CD4-positive, alpha-beta T cell (primary cell): ENCODE measurements around the gene MYO7B. TPM values are rescaled to one million over a fixed set of nuclear protein-coding genes. Genes with fewer than 3 reads are reported as not detected.

Experiments used
- ATAC-seq: fragments of 200-7000 bp; cut with Tn5 transposase; one replicate; pipeline ENCODE4 v1.10.0; 2022; ENCODE audit warnings: mild to moderate bottlenecking; ENCODE audit not compliant: poor library complexity
- CTCF ChIA-PET: fragments of 350-600 bp; sonication (Branson Sonifier 250); formaldehyde crosslinking; loops from one replicate; lab custom pipeline; 2021; ENCODE audit warnings: antibody characterized with exemption, inconsistent platforms; lab: Charles Lee
- POLR2A ChIA-PET: fragments of 350-600 bp; sonication (Branson Sonifier 250); formaldehyde crosslinking; loops from one replicate; lab custom pipeline; 2021; ENCODE audit warnings: antibody characterized with exemption, inconsistent platforms; lab: Charles Lee
- DNase-seq, 14 experiments: peaks; one replicate each; pipeline ENCODE4 v3.0.0-alpha.2; 2013 to 2020; ENCODE audit warnings: mixed read lengths in 2 of 14
- H3K27ac ChIP-seq, 2 donors: one replicate each; pipeline versions ENCODE4 v1.5.1 to v1.7.0; 2013; ENCODE audit warnings: low read length in 2 of 2, low read depth in 1 of 2, mild to moderate bottlenecking in 1 of 2
- H3K27me3 ChIP-seq, 2 experiments: 1 replicate in 1 of 2; 2 replicates in 1 of 2; pipeline versions ENCODE4 v1.6.1 to v1.7.0; 2013; ENCODE audit warnings: low read length in 2 of 2, control low read depth in 1 of 2, mild to moderate bottlenecking in 1 of 2, moderate library complexity in 1 of 2; ENCODE audit not compliant: insufficient read depth in 2 of 2, control insufficient read depth in 1 of 2
- H3K36me3 ChIP-seq: one replicate; pipeline ENCODE4 v1.6.1; 2013; ENCODE audit warnings: low read length, control low read depth; ENCODE audit not compliant: insufficient read depth
- H3K4me1 ChIP-seq: one replicate; pipeline ENCODE4 v1.6.1; 2013; ENCODE audit warnings: low read length, control low read depth; ENCODE audit not compliant: insufficient read depth
- H3K4me3 ChIP-seq: one replicate; pipeline ENCODE4 v1.5.1; 2013; ENCODE audit warnings: mild to moderate bottlenecking, low read length, moderate library complexity
- H3K9me3 ChIP-seq, 2 experiments: 1 replicate in 1 of 2; 2 replicates in 1 of 2; pipeline versions ENCODE4 v1.6.1 to v1.7.0; 2013; ENCODE audit warnings: low read length in 2 of 2, mild to moderate bottlenecking in 2 of 2, control low read depth in 1 of 2, moderate library complexity in 1 of 2; ENCODE audit not compliant: control insufficient read depth in 1 of 2, insufficient read depth in 1 of 2
- H3K27ac Mint-ChIP-seq: one replicate; pipeline ENCODE4 v1.8.0; 2020; ENCODE audit warnings: mixed read lengths
- H3K27me3 Mint-ChIP-seq: one replicate; pipeline ENCODE4 v1.8.0; 2021; ENCODE audit warnings: mixed read lengths
- H3K36me3 Mint-ChIP-seq: one replicate; pipeline ENCODE4 v1.8.0; 2021; ENCODE audit warnings: low read depth, mixed read lengths
- H3K4me1 Mint-ChIP-seq: one replicate; pipeline ENCODE4 v1.8.0; 2021; ENCODE audit warnings: low read depth, mixed read lengths
- H3K4me3 Mint-ChIP-seq: one replicate; pipeline ENCODE4 v1.8.0; 2020; ENCODE audit warnings: mild to moderate bottlenecking, mixed read lengths
- H3K9me3 Mint-ChIP-seq: one replicate; pipeline ENCODE4 v1.8.0; 2020; ENCODE audit warnings: mixed read lengths
- intact Hi-C, 2 experiments: fragments of 100-400 bp; cut with DNase I in 1 of 2; cut with micrococcal nuclease in 1 of 2; formaldehyde crosslinking; loops; one replicate each; pipeline versions ENCODE4 v1.15.1 to v1.9.0; 2023 to 2025; cut with DNase I, micrococcal nuclease
- total RNA-seq, 174 experiments: library from RNA in 2 of 174; stranded (reverse) in 2 of 174; gene quantifications; one replicate each; pipeline ENCODE4 v1.2.3 and lab custom pipeline; 2021 to 2026
- TF ChIP-seq, protein P1 (sequence below): fragments of 200-600 bp; IDR thresholded peaks from one replicate; pipeline ENCODE4 v1.8.0; 2022; ENCODE audit warnings: antibody characterized with exemption, mild to moderate bottlenecking

Gene MYO7B
- total RNA-seq, 2 experiments from 2014 or later, result 0.05 to 0.14 TPM

DNA sequence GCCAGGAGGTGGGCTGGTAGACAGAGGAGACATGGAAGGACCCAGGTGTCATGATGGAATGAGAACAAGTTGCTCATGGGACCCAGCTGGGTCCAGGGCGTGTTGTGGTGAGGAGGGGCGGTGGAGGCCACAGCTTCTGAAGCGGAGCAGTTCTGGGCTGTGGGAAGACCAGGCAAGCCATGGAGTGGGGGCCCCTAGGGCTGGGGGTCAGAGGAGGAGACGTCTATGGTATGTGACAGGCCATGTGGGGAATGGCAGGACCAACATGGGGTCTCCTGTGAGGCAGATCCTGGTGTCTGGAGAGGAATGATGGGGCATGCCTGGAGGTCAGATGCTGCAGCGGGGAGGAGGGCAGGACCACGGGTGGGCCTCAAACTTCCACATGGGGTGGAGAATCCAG lies 16.9 kb downstream of the MYO7B start:
- Histone ChIP-seq H3K27ac (no peak overlapping the region), H3K27me3 (no peaks in the 10 kb centered on the region), H3K36me3 (no peaks in the 10 kb centered on the region), H3K9me3 (peaks cover 0 to 12% of the 10 kb centered on the region in 2 experiments), H3K4me1 (no peaks in the 10 kb centered on the region), H3K4me3 (no peak overlapping the region)
- ChIA-PET POLR2A (interaction anchor here (0.6 kb wide), 1 partner anchor 538 kb away, joined by 4 read pairs; the partner anchor contains the start of gene UGGT1), CTCF (no interaction called here)
- H3K4me1 Mint-ChIP-seq, result no peaks in the 10 kb centered on the region
- TF ChIP-seq, protein P1, sequence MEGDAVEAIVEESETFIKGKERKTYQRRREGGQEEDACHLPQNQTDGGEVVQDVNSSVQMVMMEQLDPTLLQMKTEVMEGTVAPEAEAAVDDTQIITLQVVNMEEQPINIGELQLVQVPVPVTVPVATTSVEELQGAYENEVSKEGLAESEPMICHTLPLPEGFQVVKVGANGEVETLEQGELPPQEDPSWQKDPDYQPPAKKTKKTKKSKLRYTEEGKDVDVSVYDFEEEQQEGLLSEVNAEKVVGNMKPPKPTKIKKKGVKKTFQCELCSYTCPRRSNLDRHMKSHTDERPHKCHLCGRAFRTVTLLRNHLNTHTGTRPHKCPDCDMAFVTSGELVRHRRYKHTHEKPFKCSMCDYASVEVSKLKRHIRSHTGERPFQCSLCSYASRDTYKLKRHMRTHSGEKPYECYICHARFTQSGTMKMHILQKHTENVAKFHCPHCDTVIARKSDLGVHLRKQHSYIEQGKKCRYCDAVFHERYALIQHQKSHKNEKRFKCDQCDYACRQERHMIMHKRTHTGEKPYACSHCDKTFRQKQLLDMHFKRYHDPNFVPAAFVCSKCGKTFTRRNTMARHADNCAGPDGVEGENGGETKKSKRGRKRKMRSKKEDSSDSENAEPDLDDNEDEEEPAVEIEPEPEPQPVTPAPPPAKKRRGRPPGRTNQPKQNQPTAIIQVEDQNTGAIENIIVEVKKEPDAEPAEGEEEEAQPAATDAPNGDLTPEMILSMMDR, result no peak
- peaks cover 14% of the 10 kb centered on the region for H3K27me3 Mint-ChIP-seq
- H3K27ac Mint-ChIP-seq, result no peak overlapping the region
- ATAC-seq (no peak), DNase-seq (no peak)
- intact Hi-C loops, result no loop called here
- H3K4me3 Mint-ChIP-seq, result no peak overlapping the region
- H3K36me3 Mint-ChIP-seq, result no peaks in the 10 kb centered on the region
- H3K9me3 Mint-ChIP-seq, result peaks cover 8% of the 10 kb centered on the region

DNA sequence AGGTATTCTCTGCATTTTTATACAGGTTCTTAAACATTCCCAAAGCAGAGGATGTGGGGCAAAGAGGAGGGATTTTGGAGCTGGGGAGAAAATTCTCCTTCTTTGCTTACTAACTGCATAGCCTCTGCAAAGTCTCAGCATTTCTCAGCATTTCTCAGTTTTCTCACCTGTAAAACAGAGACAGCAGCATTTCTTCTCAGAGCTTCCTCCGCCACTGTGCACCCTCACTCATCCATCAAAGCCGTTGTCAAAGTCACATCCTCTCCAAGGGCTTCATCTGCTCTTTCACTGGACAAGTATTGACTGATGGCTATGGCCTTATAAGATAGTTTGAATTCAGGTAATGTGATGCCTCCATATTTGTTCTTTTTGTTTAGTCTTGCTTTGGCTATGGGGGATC lies 17.4 kb downstream of the MYO7B start:
- CTCF ChIA-PET, result no interaction called here
- H3K27ac Mint-ChIP-seq, result no peak overlapping the region
- H3K27me3 Mint-ChIP-seq, result peaks cover 18% of the 10 kb centered on the region
- Histone ChIP-seq H3K9me3 (peaks cover 0 to 15% of the 10 kb centered on the region in 2 experiments), H3K4me1 (no peaks in the 10 kb centered on the region), H3K27me3 (no peaks in the 10 kb centered on the region), H3K4me3 (no peak overlapping the region), H3K27ac (no peak overlapping the region), H3K36me3 (no peaks in the 10 kb centered on the region)
- no peaks in the 10 kb centered on the region for H3K36me3 Mint-ChIP-seq
- TF ChIP-seq, protein P1, result no peak
- no peak overlapping the region for H3K4me3 Mint-ChIP-seq
- intact Hi-C loops, result no loop called here
- H3K9me3 Mint-ChIP-seq, result peaks cover 8% of the 10 kb centered on the region
- H3K4me1 Mint-ChIP-seq, result no peaks in the 10 kb centered on the region
- no peak for DNase-seq
- POLR2A ChIA-PET, result interaction anchor here (0.6 kb wide), 1 partner anchor 538 kb away, joined by 4 read pairs; the partner anchor contains the start of gene UGGT1
- ATAC-seq, result no peak

DNA sequence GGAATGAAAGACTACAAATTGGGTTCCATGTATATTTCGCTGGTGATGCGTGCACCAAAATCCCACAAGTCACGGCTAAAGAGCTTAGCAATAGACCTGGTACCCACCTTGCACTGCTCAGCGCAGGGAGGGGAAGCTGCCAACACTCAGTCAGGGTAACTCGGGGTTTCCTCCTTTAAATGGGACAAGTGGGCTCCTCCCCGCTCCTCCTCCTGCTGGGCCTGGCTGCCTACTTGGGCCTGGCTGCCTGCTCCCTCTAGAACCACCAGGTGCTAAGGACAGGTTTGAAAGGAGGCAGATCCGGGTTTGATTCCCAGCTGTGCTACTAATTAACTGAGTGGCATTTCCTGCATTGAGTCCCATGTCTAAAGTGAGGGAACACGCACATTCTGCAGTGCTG lies 23.4 kb downstream of the MYO7B start:
- CTCF ChIA-PET, result no interaction called here
- Mint-ChIP-seq H3K4me1 (peaks cover 3% of the 10 kb centered on the region), H3K27ac (no peak overlapping the region), H3K4me3 (no peak overlapping the region), H3K36me3 (no peaks in the 10 kb centered on the region), H3K27me3 (peaks cover 20% of the 10 kb centered on the region), H3K9me3 (peaks cover 8% of the 10 kb centered on the region)
- Histone ChIP-seq H3K4me3 (no peak overlapping the region), H3K27ac (no peak overlapping the region), H3K27me3 (peaks cover 5 to 6% of the 10 kb centered on the region in 2 experiments), H3K4me1 (peaks cover 2% of the 10 kb centered on the region), H3K9me3 (peaks cover 3 to 15% of the 10 kb centered on the region in 2 experiments), H3K36me3 (no peaks in the 10 kb centered on the region)
- no peak for DNase-seq
- TF ChIP-seq, protein P1, result no peak
- intact Hi-C loops, result no loop called here
- no peak for ATAC-seq
- POLR2A ChIA-PET, result no interaction called here
